Urinary bladder (tissue), 4 donors: ENCODE results near the gene NCF1. TPM values are rescaled to one million over a fixed set of nuclear protein-coding genes. Genes with fewer than 3 reads are reported as not detected.
"Not testable (repeated sequence)": the region's sequence is repeated elsewhere in the genome, so short reads cannot be mapped to it uniquely, and the experiment has no call there.

ENCODE experiments used
- DNase-seq: peaks from one replicate; pipeline ENCODE4 v3.0.0-alpha.2; 2015; ENCODE audit errors: extremely low spot score
- H3K27ac ChIP-seq: one replicate; pipeline ENCODE4 v1.5.1; 2013; ENCODE audit warnings: low read depth, mild to moderate bottlenecking, moderate library complexity
- H3K36me3 ChIP-seq: one replicate; pipeline ENCODE4 v1.6.1; 2013; ENCODE audit warnings: mild to moderate bottlenecking, moderate library complexity; ENCODE audit not compliant: insufficient read depth
- H3K4me1 ChIP-seq: one replicate; pipeline ENCODE4 v1.6.1; 2013; ENCODE audit warnings: mild to moderate bottlenecking, moderate library complexity; ENCODE audit not compliant: insufficient read depth
- H3K4me3 ChIP-seq: one replicate; pipeline ENCODE4 v1.5.1; 2013; ENCODE audit warnings: low read depth, low read length
- WGBS: extraction: QIAGEN DNeasy Blood & Tissue Kit; methylation state at CpG from one replicate; pipeline ENCODE4 v1.1.7; 2013; 5-methylcytosine and 5-hydroxymethylcytosine counted together
- polyA plus RNA-seq: library from polyadenylated mRNA; stranded (reverse); fragments of 200-250 nt; gene quantifications from one replicate; pipeline ENCODE4 v1.2.3, GENCODE V29; 2013
- total RNA-seq: library from RNA; depleted of rRNA; stranded (reverse); fragments of >200 nt; gene quantifications from one replicate; pipeline ENCODE4 v1.2.3, GENCODE V29; 2014
- donor health status: healthy with polysubstance abuse.
- donor health status: healthy.

Gene NCF1
- total RNA-seq: 0.37 TPM
- 3.3 TPM for polyA plus RNA-seq

GRCh38 chr7:74773760-74774750 lies at the start of gene NCF1:
Gene NCF1 (plus strand): TSS chr7:74774011. CDS start chr7:74774032, 21 bp downstream.
- not testable (repeated sequence) for H3K36me3 ChIP-seq, H3K27ac ChIP-seq, H3K4me3 ChIP-seq, DNase-seq, H3K4me1 ChIP-seq
- WGBS: no CpG with 5 or more reads among the region's 21 CpGs

GRCh38 chr7:74725840-74726239 lies 48.0 kb upstream of the NCF1 start:
- Histone ChIP-seq H3K36me3 (peaks cover 3% of the 10 kb centered on the region), H3K4me1 (no peaks in the 10 kb centered on the region), H3K27ac (no peak overlapping the region), H3K4me3 (no peak overlapping the region)
- WGBS: 87% methylated on average over 1 of the region's 1 CpG
- no peak for DNase-seq

GRCh38 chr7:74726309-74727101 lies 47.3 kb upstream of the NCF1 start:
- no peak overlapping the region for H3K4me3 ChIP-seq
- 90% methylated on average over 8 of the region's 8 CpGs for WGBS
- no peaks in the 10 kb centered on the region for H3K4me1 ChIP-seq
- DNase-seq: no peak
- no peak overlapping the region for H3K27ac ChIP-seq
- H3K36me3 ChIP-seq: peaks cover 3% of the 10 kb centered on the region

- no CpG with 5 or more reads among the region's 10 CpGs for WGBS
- H3K4me1 ChIP-seq, H3K36me3 ChIP-seq, H3K27ac ChIP-seq, DNase-seq, H3K4me3 ChIP-seq: not testable (repeated sequence)
These were observed 45.1 kb upstream of the NCF1 start for GRCh38 chr7:74728686-74729085.

GRCh38 chr7:74730186-74730585 lies 43.6 kb upstream of the NCF1 start:
- not testable (repeated sequence) for DNase-seq, H3K36me3 ChIP-seq, H3K4me1 ChIP-seq, H3K4me3 ChIP-seq, H3K27ac ChIP-seq
- no CpG with 5 or more reads among the region's 5 CpGs for WGBS

- not testable (repeated sequence) for H3K27ac ChIP-seq, H3K4me3 ChIP-seq
- no CpG with 5 or more reads among the region's 14 CpGs for WGBS
These were observed 33.7 kb upstream of the NCF1 start for GRCh38 chr7:74739974-74740703.

GRCh38 chr7:74743936-74744557 lies 29.8 kb upstream of the NCF1 start:
- no CpG with 5 or more reads among the region's 9 CpGs for WGBS
- not testable (repeated sequence) for H3K27ac ChIP-seq

More at GRCh38 chr7:74739974-74740703, 33.7 kb upstream of the NCF1 start:
- H3K4me1 ChIP-seq, H3K36me3 ChIP-seq, DNase-seq: not testable (repeated sequence)

GRCh38 chr7:74753921-74754482 lies 19.8 kb upstream of the NCF1 start:
- no CpG with 5 or more reads among the region's 9 CpGs for WGBS

More at GRCh38 chr7:74743936-74744557, 29.8 kb upstream of the NCF1 start:
- not testable (repeated sequence) for DNase-seq, H3K4me1 ChIP-seq, H3K36me3 ChIP-seq, H3K4me3 ChIP-seq

GRCh38 chr7:74756673-74757072 lies 17.1 kb upstream of the NCF1 start:
- not testable (repeated sequence) for DNase-seq
- no CpG with 5 or more reads among the region's 5 CpGs for WGBS

More at GRCh38 chr7:74753921-74754482, 19.8 kb upstream of the NCF1 start:
- H3K4me1 ChIP-seq, H3K36me3 ChIP-seq, H3K4me3 ChIP-seq, H3K27ac ChIP-seq, DNase-seq: not testable (repeated sequence)

GRCh38 chr7:74758268-74758667 lies 15.5 kb upstream of the NCF1 start:
- not testable (repeated sequence) for H3K4me1 ChIP-seq, H3K27ac ChIP-seq, H3K36me3 ChIP-seq, DNase-seq, H3K4me3 ChIP-seq
- no CpG with 5 or more reads among the region's 7 CpGs for WGBS

More at GRCh38 chr7:74756673-74757072, 17.1 kb upstream of the NCF1 start:
- not testable (repeated sequence) for H3K36me3 ChIP-seq, H3K27ac ChIP-seq, H3K4me1 ChIP-seq, H3K4me3 ChIP-seq

GRCh38 chr7:74758982-74759381 lies 14.8 kb upstream of the NCF1 start:
- H3K27ac ChIP-seq, DNase-seq, H3K4me1 ChIP-seq, H3K4me3 ChIP-seq, H3K36me3 ChIP-seq: not testable (repeated sequence)
- WGBS: no CpG with 5 or more reads among the region's 3 CpGs

- H3K4me1 ChIP-seq, H3K36me3 ChIP-seq: not testable (repeated sequence)
- WGBS: no CpG with 5 or more reads among the region's 17 CpGs
These were observed 8.4 kb upstream of the NCF1 start for GRCh38 chr7:74765205-74765918.

More at GRCh38 chr7:74765205-74765918, 8.4 kb upstream of the NCF1 start:
- H3K27ac ChIP-seq, DNase-seq, H3K4me3 ChIP-seq: not testable (repeated sequence)
